Astrocyte (in vitro differentiated cells and primary cell): ENCODE results near the gene PDE6D.

Source experiments
- EZH2 ChIP-seq: IDR thresholded peaks from 2 replicates; pipeline ENCODE4 v1.6.1; 2012; ENCODE audit warnings: mild to moderate bottlenecking, low read length, inconsistent platforms; ENCODE audit not compliant: insufficient read depth
- TF ChIP-seq, protein P1 (sequence below): IDR thresholded peaks from 2 replicates; pipeline ENCODE4 v1.5.1; 2011; ENCODE audit warnings: low read depth, mild to moderate bottlenecking, inconsistent platforms, low read length, moderate library complexity; ENCODE audit not compliant: insufficient read depth

GRCh38 chr2:231708773-231709635 lies 72.1 kb downstream of the PDE6D start:
- TF ChIP-seq, protein P1, sequence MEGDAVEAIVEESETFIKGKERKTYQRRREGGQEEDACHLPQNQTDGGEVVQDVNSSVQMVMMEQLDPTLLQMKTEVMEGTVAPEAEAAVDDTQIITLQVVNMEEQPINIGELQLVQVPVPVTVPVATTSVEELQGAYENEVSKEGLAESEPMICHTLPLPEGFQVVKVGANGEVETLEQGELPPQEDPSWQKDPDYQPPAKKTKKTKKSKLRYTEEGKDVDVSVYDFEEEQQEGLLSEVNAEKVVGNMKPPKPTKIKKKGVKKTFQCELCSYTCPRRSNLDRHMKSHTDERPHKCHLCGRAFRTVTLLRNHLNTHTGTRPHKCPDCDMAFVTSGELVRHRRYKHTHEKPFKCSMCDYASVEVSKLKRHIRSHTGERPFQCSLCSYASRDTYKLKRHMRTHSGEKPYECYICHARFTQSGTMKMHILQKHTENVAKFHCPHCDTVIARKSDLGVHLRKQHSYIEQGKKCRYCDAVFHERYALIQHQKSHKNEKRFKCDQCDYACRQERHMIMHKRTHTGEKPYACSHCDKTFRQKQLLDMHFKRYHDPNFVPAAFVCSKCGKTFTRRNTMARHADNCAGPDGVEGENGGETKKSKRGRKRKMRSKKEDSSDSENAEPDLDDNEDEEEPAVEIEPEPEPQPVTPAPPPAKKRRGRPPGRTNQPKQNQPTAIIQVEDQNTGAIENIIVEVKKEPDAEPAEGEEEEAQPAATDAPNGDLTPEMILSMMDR: no peak
- no peak for TF ChIP-seq EZH2
